ENCODE data around the gene EEF1A1.

The EEF1A1 gene

GRCh38 chr6:73491377-73491776, 29.5 kb downstream of the EEF1A1 start:
- no peak overlapping the region for H3K14ac ChIP-seq (ENCODE audit: low read length in 2 of 2)
- H3K27ac ChIP-seq (ENCODE audit: low read length, poor library complexity, severe bottlenecking): no peak overlapping the region
- no peak overlapping the region for H3K9ac ChIP-seq (ENCODE audit: low read length)
- H3K4me3 ChIP-seq (ENCODE audit: insufficient read depth in 1 of 2, low read depth in 1 of 2, low read length in 2 of 2): no peak overlapping the region
- H3K4ac ChIP-seq (ENCODE audit: low read depth in 1 of 2, low read length in 2 of 2): no peak overlapping the region
- no peak overlapping the region for H2BK5ac ChIP-seq (ENCODE audit: low read depth, low read length, poor library complexity, severe bottlenecking)
- H3K23ac ChIP-seq (ENCODE audit: low read length in 2 of 2): no peak overlapping the region
- H3K4me2 ChIP-seq (ENCODE audit: low read length, poor library complexity, severe bottlenecking): no peak overlapping the region
- peaks cover 4% of the 10 kb centered on the region for H3K9me3 ChIP-seq (ENCODE audit: control insufficient read depth, low read length)
- no peak overlapping the region for H4K8ac ChIP-seq (ENCODE audit: low read length)
- no peak overlapping the region for H2BK12ac ChIP-seq (ENCODE audit: low read length in 2 of 2)
- no peak overlapping the region for H2AFZ ChIP-seq (ENCODE audit: low read depth, low read length)
- H3K27me3 ChIP-seq (ENCODE audit: control insufficient read depth in 1 of 2, insufficient read depth in 1 of 2, low read length in 2 of 2): no peaks in the 10 kb centered on the region
- no peak overlapping the region for H4K91ac ChIP-seq (ENCODE audit: low read length)
- peaks cover 24 to 72% of the 10 kb centered on the region in 2 experiments for H3K36me3 ChIP-seq (ENCODE audit: control insufficient read depth in 1 of 2, insufficient read depth in 2 of 2, low read depth in 1 of 2, low read length in 2 of 2)
- peaks cover 9% of the 10 kb centered on the region for H3K79me1 ChIP-seq (replicated peaks; ENCODE audit: low read length, poor library complexity, severe bottlenecking)
- H3K18ac ChIP-seq (ENCODE audit: low read depth in 1 of 2, low read length in 2 of 2): no peak overlapping the region
- no peak overlapping the region for H2AK5ac ChIP-seq (ENCODE audit: low read length, severe bottlenecking)
- H2BK15ac ChIP-seq (ENCODE audit: low read depth, poor library complexity, severe bottlenecking): no peak overlapping the region
- H2BK120ac ChIP-seq (ENCODE audit: low read depth, low read length): no peak overlapping the region
- peak; percentile 29 for DNase-seq
- no peaks in the 10 kb centered on the region for H3K4me1 ChIP-seq (ENCODE audit: control insufficient read depth, insufficient read depth, low read depth, low read length)

- Histone ChIP-seq H2BK15ac (ENCODE audit: low read depth, poor library complexity, severe bottlenecking) (no peak overlapping the region), H3K9me3 (ENCODE audit: control insufficient read depth, low read length) (peaks cover 4% of the 10 kb centered on the region), H3K18ac (ENCODE audit: low read depth in 1 of 2, low read length in 2 of 2) (no peak overlapping the region), H3K27ac (ENCODE audit: low read length, poor library complexity, severe bottlenecking) (no peak overlapping the region), H2BK120ac (ENCODE audit: low read depth, low read length) (no peak overlapping the region), H3K4me3 (ENCODE audit: insufficient read depth in 1 of 2, low read depth in 1 of 2, low read length in 2 of 2) (no peak overlapping the region), H3K23ac (ENCODE audit: low read length in 2 of 2) (no peak overlapping the region), H3K79me1 (replicated peaks; ENCODE audit: low read length, poor library complexity, severe bottlenecking) (peaks cover 9% of the 10 kb centered on the region), H2BK12ac (ENCODE audit: low read length in 2 of 2) (no peak overlapping the region), H3K14ac (ENCODE audit: low read length in 2 of 2) (no peak overlapping the region), H3K4me1 (ENCODE audit: control insufficient read depth, insufficient read depth, low read depth, low read length) (no peaks in the 10 kb centered on the region), H3K9ac (ENCODE audit: low read length) (no peak overlapping the region), H3K4ac (ENCODE audit: low read depth in 1 of 2, low read length in 2 of 2) (no peak overlapping the region), H2AFZ (ENCODE audit: low read depth, low read length) (no peak overlapping the region), H2AK5ac (ENCODE audit: low read length, severe bottlenecking) (no peak overlapping the region), H3K27me3 (ENCODE audit: control insufficient read depth in 1 of 2, insufficient read depth in 1 of 2, low read length in 2 of 2) (no peaks in the 10 kb centered on the region), H3K4me2 (ENCODE audit: low read length, poor library complexity, severe bottlenecking) (no peak overlapping the region), H4K8ac (ENCODE audit: low read length) (no peak overlapping the region), H2BK5ac (ENCODE audit: low read depth, low read length, poor library complexity, severe bottlenecking) (no peak overlapping the region), H4K91ac (ENCODE audit: low read length) (no peak overlapping the region), H3K36me3 (ENCODE audit: control insufficient read depth in 1 of 2, insufficient read depth in 2 of 2, low read depth in 1 of 2, low read length in 2 of 2) (peaks cover 25 to 75% of the 10 kb centered on the region in 2 experiments)
- no peak for DNase-seq
- 100% methylated on average over 7 of the region's 7 CpGs for WGBS
Measured at GRCh38 chr6:73487473-73487872, 33.4 kb downstream of the EEF1A1 start.

- H3K4me3 ChIP-seq (ENCODE audit: insufficient read depth in 1 of 2, low read depth in 1 of 2, low read length in 2 of 2): no peak overlapping the region
- no peak overlapping the region for H2AK5ac ChIP-seq (ENCODE audit: low read length, severe bottlenecking)
- H2AFZ ChIP-seq (ENCODE audit: low read depth, low read length): no peak overlapping the region
- peaks cover 37 to 85% of the 10 kb centered on the region in 2 experiments for H3K36me3 ChIP-seq (ENCODE audit: control insufficient read depth in 1 of 2, insufficient read depth in 2 of 2, low read depth in 1 of 2, low read length in 2 of 2)
- no peak overlapping the region for H3K4me2 ChIP-seq (ENCODE audit: low read length, poor library complexity, severe bottlenecking)
- H3K9ac ChIP-seq (ENCODE audit: low read length): no peak overlapping the region
- H3K4me1 ChIP-seq (ENCODE audit: control insufficient read depth, insufficient read depth, low read depth, low read length): peaks cover 2% of the 10 kb centered on the region
- no peak overlapping the region for H2BK120ac ChIP-seq (ENCODE audit: low read depth, low read length)
- no peaks in the 10 kb centered on the region for H3K27me3 ChIP-seq (ENCODE audit: control insufficient read depth in 1 of 2, insufficient read depth in 1 of 2, low read length in 2 of 2)
- no peak overlapping the region for H2BK5ac ChIP-seq (ENCODE audit: low read depth, low read length, poor library complexity, severe bottlenecking)
- H3K79me1 ChIP-seq (replicated peaks; ENCODE audit: low read length, poor library complexity, severe bottlenecking): peaks cover 6% of the 10 kb centered on the region
- no peak overlapping the region for H3K27ac ChIP-seq (ENCODE audit: low read length, poor library complexity, severe bottlenecking)
- H2BK12ac ChIP-seq (ENCODE audit: low read length in 2 of 2): no peak overlapping the region
- DNase-seq: no peak
- no peak overlapping the region for H3K18ac ChIP-seq (ENCODE audit: low read depth in 1 of 2, low read length in 2 of 2)
- H4K8ac ChIP-seq (ENCODE audit: low read length): no peak overlapping the region
- no peak overlapping the region for H2BK15ac ChIP-seq (ENCODE audit: low read depth, poor library complexity, severe bottlenecking)
- no peak overlapping the region for H3K4ac ChIP-seq (ENCODE audit: low read depth in 1 of 2, low read length in 2 of 2)
- H4K91ac ChIP-seq (ENCODE audit: low read length): no peak overlapping the region
- 92% methylated on average over 1 of the region's 2 CpGs for WGBS
- no peak overlapping the region for H3K14ac ChIP-seq (ENCODE audit: low read length in 2 of 2)
- no peak overlapping the region for H3K23ac ChIP-seq (ENCODE audit: low read length in 2 of 2)
- no peaks in the 10 kb centered on the region for H3K9me3 ChIP-seq (ENCODE audit: control insufficient read depth, low read length)
Measured at GRCh38 chr6:73484438-73484837, 36.4 kb downstream of the EEF1A1 start.

- Histone ChIP-seq H3K36me3 (ENCODE audit: control insufficient read depth in 1 of 2, insufficient read depth in 2 of 2, low read depth in 1 of 2, low read length in 2 of 2) (peaks cover 33 to 76% of the 10 kb centered on the region in 2 experiments), H3K4ac (ENCODE audit: low read depth in 1 of 2, low read length in 2 of 2) (no peak overlapping the region), H3K79me1 (replicated peaks; ENCODE audit: low read length, poor library complexity, severe bottlenecking) (peaks cover 4% of the 10 kb centered on the region), H3K23ac (ENCODE audit: low read length in 2 of 2) (peak overlapping the region in 1 of 2 experiments; percentile 50), H3K4me2 (ENCODE audit: low read length, poor library complexity, severe bottlenecking) (no peak overlapping the region), H3K9ac (ENCODE audit: low read length) (no peak overlapping the region), H3K4me3 (ENCODE audit: insufficient read depth in 1 of 2, low read depth in 1 of 2, low read length in 2 of 2) (no peak overlapping the region), H2BK15ac (ENCODE audit: low read depth, poor library complexity, severe bottlenecking) (no peak overlapping the region), H3K27ac (ENCODE audit: low read length, poor library complexity, severe bottlenecking) (no peak overlapping the region), H3K18ac (ENCODE audit: low read depth in 1 of 2, low read length in 2 of 2) (no peak overlapping the region), H2BK12ac (ENCODE audit: low read length in 2 of 2) (no peak overlapping the region), H3K27me3 (ENCODE audit: control insufficient read depth in 1 of 2, insufficient read depth in 1 of 2, low read length in 2 of 2) (no peaks in the 10 kb centered on the region), H2BK120ac (ENCODE audit: low read depth, low read length) (no peak overlapping the region), H4K8ac (ENCODE audit: low read length) (no peak overlapping the region), H3K4me1 (ENCODE audit: control insufficient read depth, insufficient read depth, low read depth, low read length) (peaks cover 2% of the 10 kb centered on the region), H2BK5ac (ENCODE audit: low read depth, low read length, poor library complexity, severe bottlenecking) (no peak overlapping the region), H4K91ac (ENCODE audit: low read length) (no peak overlapping the region), H3K9me3 (ENCODE audit: control insufficient read depth, low read length) (no peaks in the 10 kb centered on the region), H2AFZ (ENCODE audit: low read depth, low read length) (no peak overlapping the region), H3K14ac (ENCODE audit: low read length in 2 of 2) (no peak overlapping the region), H2AK5ac (ENCODE audit: low read length, severe bottlenecking) (no peak overlapping the region)
- DNase-seq: no peak
- 94% methylated on average over 12 of the region's 12 CpGs for WGBS
Measured at GRCh38 chr6:73481969-73482368, 38.9 kb downstream of the EEF1A1 start.
